ENCODE results near the gene UMODL1. TPM values are rescaled to one million over a fixed set of nuclear protein-coding genes. Genes with fewer than 3 reads are reported as not detected.
"Not testable (repeated sequence)": the region's sequence is repeated elsewhere in the genome, so short reads cannot be mapped to it uniquely, and the experiment has no call there.

UMODL1 gene
- total RNA-seq, 1 experiment from 2014 or later, result not detected

DNA sequence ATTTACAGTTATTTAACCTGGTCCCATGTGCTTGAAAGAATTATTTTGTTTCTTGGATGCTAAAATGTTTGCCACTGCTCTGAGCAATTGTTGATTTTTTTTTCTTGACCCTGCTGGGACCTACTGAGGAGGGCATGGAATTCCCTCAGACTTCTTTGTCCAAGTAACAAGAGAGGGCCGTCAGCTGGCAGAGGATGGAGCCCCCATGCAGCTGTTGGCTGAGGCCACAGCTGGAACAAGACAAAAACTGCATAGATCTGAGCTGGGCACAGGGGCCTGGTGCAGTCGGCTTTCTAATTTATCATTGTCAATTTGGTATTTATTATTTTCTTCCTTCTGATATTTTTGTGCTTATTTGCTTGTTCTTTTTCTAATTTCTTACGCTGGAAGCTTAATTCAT lies 108.2 kb downstream of the UMODL1 start:
- Mint-ChIP-seq H3K4me1 (peaks cover 4% of the 10 kb centered on the region in 2 experiments; a peak in 3 of 4 replicates), H3K27ac (no peak overlapping the region), H3K36me3 (ENCODE audit: insufficient read depth in 1 of 3, low read depth in 3 of 3) (no peaks in the 10 kb centered on the region), H3K4me3 (no peak overlapping the region), H3K9me3 (no peaks in the 10 kb centered on the region), H3K27me3 (ENCODE audit: low read depth) (peaks cover 19% of the 10 kb centered on the region)
- H3T11ph ChIP-seq (ENCODE audit: low read length), result no peak overlapping the region
- no peak overlapping the region for H3K9ac ChIP-seq (ENCODE audit: extremely low read depth, insufficient read length, low read length)
- no peak overlapping the region for H2BK15ac ChIP-seq (ENCODE audit: low read depth, low read length)
- no peak overlapping the region for H3K18ac ChIP-seq (ENCODE audit: insufficient read length, low read depth, low read length)
- no peak overlapping the region for H2BK5ac ChIP-seq (ENCODE audit: insufficient read length, low read length)
- no peak overlapping the region for H2AK5ac ChIP-seq (ENCODE audit: insufficient read length, low read length)
- no peaks in the 10 kb centered on the region for H3K23me2 ChIP-seq (ENCODE audit: insufficient read length, low read depth, low read length, poor library complexity, severe bottlenecking)
- WGBS (ENCODE audit: extremely low coverage, insufficient read length, low lambda C conversion rate), result no CpG with 5 or more reads among the region's 3 CpGs
- no peak overlapping the region for H2BK20ac ChIP-seq (ENCODE audit: low read depth, low read length, poor library complexity, severe bottlenecking)
- no peak overlapping the region for H2BK120ac ChIP-seq (ENCODE audit: low read depth, low read length, poor library complexity, severe bottlenecking)
- H3K9me3 ChIP-seq (ENCODE audit: control insufficient read depth, low read depth, low read length), result no peaks in the 10 kb centered on the region
- H3K14ac ChIP-seq (ENCODE audit: insufficient read depth, low read length), result no peak overlapping the region
- H3K27me3 ChIP-seq (ENCODE audit: insufficient read depth, low read length), result no peaks in the 10 kb centered on the region
- no peak overlapping the region for H3K27ac ChIP-seq (ENCODE audit: insufficient read length, low read depth, low read length)
- H4K20me1 ChIP-seq (ENCODE audit: control insufficient read depth, insufficient read depth, insufficient read length), result no peaks in the 10 kb centered on the region
- H2AFZ ChIP-seq (ENCODE audit: low read length), result no peak overlapping the region
- no peaks in the 10 kb centered on the region for H3K4me1 ChIP-seq (ENCODE audit: insufficient read depth, low read length)
- H3K79me2 ChIP-seq (ENCODE audit: insufficient read depth, low read length), result no peaks in the 10 kb centered on the region
- H3K4ac ChIP-seq (ENCODE audit: low read depth, low read length), result no peak overlapping the region
- H3K4me2 ChIP-seq (ENCODE audit: insufficient read depth, insufficient read length, low read length), result no peak overlapping the region
- no peak overlapping the region for H4K5ac ChIP-seq (ENCODE audit: insufficient read length, low read depth, low read length)
- TF ChIP-seq, protein P1, sequence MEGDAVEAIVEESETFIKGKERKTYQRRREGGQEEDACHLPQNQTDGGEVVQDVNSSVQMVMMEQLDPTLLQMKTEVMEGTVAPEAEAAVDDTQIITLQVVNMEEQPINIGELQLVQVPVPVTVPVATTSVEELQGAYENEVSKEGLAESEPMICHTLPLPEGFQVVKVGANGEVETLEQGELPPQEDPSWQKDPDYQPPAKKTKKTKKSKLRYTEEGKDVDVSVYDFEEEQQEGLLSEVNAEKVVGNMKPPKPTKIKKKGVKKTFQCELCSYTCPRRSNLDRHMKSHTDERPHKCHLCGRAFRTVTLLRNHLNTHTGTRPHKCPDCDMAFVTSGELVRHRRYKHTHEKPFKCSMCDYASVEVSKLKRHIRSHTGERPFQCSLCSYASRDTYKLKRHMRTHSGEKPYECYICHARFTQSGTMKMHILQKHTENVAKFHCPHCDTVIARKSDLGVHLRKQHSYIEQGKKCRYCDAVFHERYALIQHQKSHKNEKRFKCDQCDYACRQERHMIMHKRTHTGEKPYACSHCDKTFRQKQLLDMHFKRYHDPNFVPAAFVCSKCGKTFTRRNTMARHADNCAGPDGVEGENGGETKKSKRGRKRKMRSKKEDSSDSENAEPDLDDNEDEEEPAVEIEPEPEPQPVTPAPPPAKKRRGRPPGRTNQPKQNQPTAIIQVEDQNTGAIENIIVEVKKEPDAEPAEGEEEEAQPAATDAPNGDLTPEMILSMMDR (conservative IDR thresholded peaks at IDR 0.05), result no peak
- no peak overlapping the region for H2BK12ac ChIP-seq (ENCODE audit: insufficient read length, low read depth, low read length)
- H4K8ac ChIP-seq (replicated peaks; ENCODE audit: insufficient read length, low read depth, low read length), result no peak overlapping the region
- H4K91ac ChIP-seq (ENCODE audit: insufficient read length, low read depth, low read length), result no peak overlapping the region
- no peak overlapping the region for H3K23ac ChIP-seq (ENCODE audit: insufficient read length, low read depth, low read length)
- no peak overlapping the region for H3K56ac ChIP-seq (ENCODE audit: insufficient read length, low read depth, low read length)
- no peaks in the 10 kb centered on the region for H3K79me1 ChIP-seq (ENCODE audit: insufficient read depth, low read depth, low read length, poor library complexity, severe bottlenecking)
- no peak for DNase-seq

DNA sequence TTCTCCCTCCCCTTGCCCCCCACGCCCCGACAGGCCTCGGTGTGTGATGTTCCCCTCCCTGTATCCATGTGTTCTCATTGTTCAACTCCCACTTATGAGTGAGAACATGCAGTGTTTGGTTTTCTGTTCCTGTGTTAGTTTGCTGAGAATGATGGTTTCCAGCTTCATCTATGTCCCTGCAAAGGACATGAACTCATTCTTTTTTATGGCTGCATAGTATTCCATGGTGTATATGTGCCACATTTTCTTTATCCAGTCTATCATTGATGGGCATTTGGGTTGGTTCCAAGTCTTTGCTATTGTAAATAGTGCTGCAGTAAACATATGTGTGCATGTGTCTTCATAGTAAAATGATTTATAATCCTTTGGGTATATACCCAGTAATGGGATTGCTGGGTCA lies 108.9 kb downstream of the UMODL1 start:
- not testable (repeated sequence) for H3K23ac ChIP-seq (ENCODE audit: insufficient read length, low read depth, low read length); H2BK120ac ChIP-seq (ENCODE audit: low read depth, low read length, poor library complexity, severe bottlenecking); H3K14ac ChIP-seq (ENCODE audit: insufficient read depth, low read length); H2BK12ac ChIP-seq (ENCODE audit: insufficient read length, low read depth, low read length); H3K56ac ChIP-seq (ENCODE audit: insufficient read length, low read depth, low read length); H3K4ac ChIP-seq (ENCODE audit: low read depth, low read length); H4K8ac ChIP-seq (replicated peaks; ENCODE audit: insufficient read length, low read depth, low read length); H4K91ac ChIP-seq (ENCODE audit: insufficient read length, low read depth, low read length); H4K5ac ChIP-seq (ENCODE audit: insufficient read length, low read depth, low read length); H3K27ac ChIP-seq (ENCODE audit: insufficient read length, low read depth, low read length); H3T11ph ChIP-seq (ENCODE audit: low read length); H2AFZ ChIP-seq (ENCODE audit: low read length); H3K27me3 ChIP-seq (ENCODE audit: insufficient read depth, low read length); DNase-seq; H2BK20ac ChIP-seq (ENCODE audit: low read depth, low read length, poor library complexity, severe bottlenecking); H3K79me1 ChIP-seq (ENCODE audit: insufficient read depth, low read depth, low read length, poor library complexity, severe bottlenecking); H2AK5ac ChIP-seq (ENCODE audit: insufficient read length, low read length); H3K27ac Mint-ChIP-seq; H3K4me1 ChIP-seq (ENCODE audit: insufficient read depth, low read length); H3K4me3 Mint-ChIP-seq; H3K23me2 ChIP-seq (ENCODE audit: insufficient read length, low read depth, low read length, poor library complexity, severe bottlenecking); H3K4me2 ChIP-seq (ENCODE audit: insufficient read depth, insufficient read length, low read length); H3K79me2 ChIP-seq (ENCODE audit: insufficient read depth, low read length); H3K9me3 Mint-ChIP-seq; H3K4me1 Mint-ChIP-seq; H3K9ac ChIP-seq (ENCODE audit: extremely low read depth, insufficient read length, low read length); H2BK15ac ChIP-seq (ENCODE audit: low read depth, low read length); H4K20me1 ChIP-seq (ENCODE audit: control insufficient read depth, insufficient read depth, insufficient read length); H3K18ac ChIP-seq (ENCODE audit: insufficient read length, low read depth, low read length); H3K36me3 Mint-ChIP-seq (ENCODE audit: insufficient read depth in 1 of 3, low read depth in 3 of 3); H2BK5ac ChIP-seq (ENCODE audit: insufficient read length, low read length); H3K9me3 ChIP-seq (ENCODE audit: control insufficient read depth, low read depth, low read length)
- H3K27me3 Mint-ChIP-seq (ENCODE audit: low read depth), result peaks cover 19% of the 10 kb centered on the region
- WGBS (ENCODE audit: extremely low coverage, insufficient read length, low lambda C conversion rate), result no CpG with 5 or more reads among the region's 3 CpGs
